Measurements from ENCODE around the gene SH3PXD2A.

DNA sequence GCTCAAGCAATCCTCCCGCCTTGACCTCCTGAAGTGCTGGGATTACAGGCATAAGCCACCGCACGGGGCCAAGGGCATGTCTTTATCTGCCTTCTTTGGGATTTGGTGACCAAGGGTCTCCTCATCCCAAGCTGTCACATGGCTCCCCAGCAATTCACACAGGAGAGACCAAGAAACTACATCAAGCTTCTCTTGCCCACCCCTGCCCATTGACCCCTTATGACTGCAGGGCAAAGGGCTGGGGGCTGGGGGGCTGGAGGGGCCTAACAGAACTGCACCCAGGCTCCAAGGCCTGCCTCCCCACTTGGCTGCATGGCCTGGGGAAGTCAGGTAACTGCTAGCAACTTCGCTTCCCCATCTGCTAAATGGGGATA, 137.1 kb downstream of the SH3PXD2A start:
- TF ChIP-seq CTCF (IDR thresholded peaks at IDR 0.05) (no peak), POLR2AphosphoS5 (IDR thresholded peaks at IDR 0.05) (no peak)
